HT-29 (cell line): Measurements from ENCODE around the gene ESF1. TPM values are rescaled to one million over a fixed set of nuclear protein-coding genes. Genes with fewer than 3 reads are reported as not detected.

Experiments used
- DNase-seq: peaks from one replicate; pipeline ENCODE4 v3.0.0-alpha.2; 2015; ENCODE audit warnings: low spot score
- total RNA-seq: library from RNA; depleted of rRNA; stranded (reverse); fragments of >200 nt; shearing (Covaris generic); gene quantifications from 2 replicates; pipeline ENCODE4 v1.2.3, GENCODE V29; 2014; rRNA removed

ESF1 gene
- total RNA-seq, 1 experiment from 2014 or later: 4.7 TPM

DNA sequence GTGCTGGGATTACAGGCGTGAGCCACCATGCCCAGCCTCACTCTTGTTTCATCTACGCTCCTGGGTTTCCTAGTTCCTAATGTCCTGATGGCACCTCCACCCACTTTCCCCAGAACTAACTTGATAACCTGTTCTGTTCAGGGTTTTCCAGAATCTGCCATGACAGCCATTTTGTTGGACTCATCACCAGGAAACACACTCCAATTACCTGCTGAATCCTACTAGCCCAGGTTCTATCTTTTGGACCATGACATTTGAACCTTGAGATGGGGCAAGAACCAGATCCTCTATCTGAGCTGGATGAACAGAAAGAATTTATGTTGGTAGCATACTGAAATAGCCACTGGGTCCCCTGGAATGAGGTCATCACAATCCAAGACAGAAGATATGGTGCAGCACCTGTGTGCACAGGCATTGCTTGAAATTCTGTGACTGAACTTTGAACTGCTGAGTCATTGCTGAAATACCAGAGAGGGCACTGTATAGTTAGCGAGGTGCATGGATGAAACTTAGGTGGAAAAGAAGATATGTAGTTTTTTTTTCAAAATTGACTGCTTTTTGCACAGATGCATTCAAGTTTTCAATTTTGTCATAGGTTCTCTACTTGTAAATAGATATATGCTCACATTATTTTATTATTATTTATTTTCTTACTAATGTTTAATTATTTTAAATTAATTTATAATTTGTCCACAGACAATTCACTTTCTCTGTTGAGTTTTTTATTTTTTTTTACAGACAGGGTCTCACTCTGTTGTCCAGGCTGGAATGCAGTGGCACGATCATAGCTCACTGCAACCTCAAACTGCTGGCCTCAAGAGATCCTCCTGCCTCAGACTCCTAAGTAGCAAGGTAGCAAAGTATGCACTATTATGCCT lies 103.2 kb downstream of the ESF1 start:
- DNase-seq: peak; percentile 67

GRCh38 chr20:13678944-13679343 lies 105.8 kb downstream of the ESF1 start:
- DNase-seq: no peak

- DNase-seq: no peak
These were observed 107.5 kb downstream of the ESF1 start for GRCh38 chr20:13677241-13677640.

- DNase-seq: no peak
These were observed 108.0 kb downstream of the ESF1 start for GRCh38 chr20:13676682-13677081.

GRCh38 chr20:13672690-13673089 lies 112.0 kb downstream of the ESF1 start:
- DNase-seq: no peak

GRCh38 chr20:13671916-13672378 lies 112.8 kb downstream of the ESF1 start:
- DNase-seq: no peak

GRCh38 chr20:13671512-13671911 lies 113.2 kb downstream of the ESF1 start:
- DNase-seq: no peak

DNA sequence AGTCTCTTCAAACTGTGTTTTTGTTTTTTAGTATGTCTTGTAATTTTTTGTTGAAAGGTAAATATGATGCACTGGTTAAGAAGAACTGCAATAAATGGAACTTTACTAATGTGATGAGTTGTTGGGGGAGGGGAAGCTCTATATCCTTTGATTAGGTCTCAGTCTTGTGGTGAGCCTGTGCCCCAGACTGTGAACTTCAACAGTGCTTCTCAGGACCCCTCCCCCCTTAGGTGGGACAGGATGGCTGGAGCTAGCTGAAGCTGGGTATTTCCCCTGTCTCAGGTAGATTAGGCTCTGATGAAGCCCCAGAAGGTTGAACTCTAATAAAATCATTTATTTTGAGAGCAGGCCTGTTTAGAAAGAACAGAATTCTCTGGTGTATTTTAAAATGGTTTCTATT lies 114.6 kb downstream of the ESF1 start:
- no peak for DNase-seq

DNA sequence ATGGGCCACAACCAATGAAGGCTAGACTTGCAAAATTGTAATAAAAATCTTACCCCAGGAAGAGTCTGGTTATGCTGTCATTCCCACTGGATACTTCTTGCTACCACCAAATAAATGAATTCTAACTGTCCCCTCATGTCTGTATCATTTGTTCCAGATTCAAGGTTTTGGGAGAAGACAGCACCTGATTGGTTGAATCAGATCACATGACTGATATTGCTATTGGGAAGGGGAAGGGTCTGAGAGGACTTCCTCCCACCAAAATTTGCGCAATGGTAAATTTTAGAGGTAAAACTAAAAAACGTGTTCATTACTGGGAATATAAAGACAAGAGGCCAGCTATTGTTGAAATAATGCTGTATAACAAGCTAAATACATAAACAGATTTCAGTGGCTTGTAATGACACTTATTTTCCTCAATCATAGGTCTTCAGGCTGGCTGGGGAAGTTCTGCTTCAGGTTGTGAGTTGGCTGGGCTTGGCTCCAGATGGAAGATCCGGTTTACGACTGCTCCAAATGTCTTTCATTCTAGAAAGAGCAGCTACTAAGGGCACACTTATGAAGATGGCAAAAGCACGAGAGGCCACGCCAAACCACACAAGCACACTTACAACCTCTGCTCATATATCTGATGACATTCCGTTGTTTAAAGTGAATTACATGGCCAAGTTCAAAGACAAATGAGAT lies 118.9 kb downstream of the ESF1 start:
- no peak for DNase-seq

Other genes with a start within 250 kb of the ESF1 start
- gene TASP1, start 146.0 kb downstream of the ESF1 start, total RNA-seq: 9.8 and 12.8 TPM in 2 replicates
- 15.7 and 19.9 TPM in 2 replicates for gene NDUFAF5, start 109 bp upstream of the ESF1 start, total RNA-seq
- gene SEL1L2, start 205.7 kb upstream of the ESF1 start, total RNA-seq: not detected in 2 replicates
- gene MACROD2, start 210.6 kb upstream of the ESF1 start, total RNA-seq: 2.2 and 2.3 TPM in 2 replicates